SU-DHL-6 (cell line): ENCODE measurements around the gene NACC2.

ENCODE experiments used
- H2AFZ ChIP-seq: fragments of 200-600 bp; sonication (generic); 2 replicates; pipeline ENCODE4 v1.6.1; 2014; ENCODE audit warnings: low read depth, mild to moderate bottlenecking, moderate library complexity, mixed read lengths, antibody characterized with exemption, low read length; ENCODE audit not compliant: severe bottlenecking
- H3F3A ChIP-seq: fragments of 200-600 bp; shearing (Covaris generic); 2 replicates; pipeline ENCODE4 v1.6.0; 2016; ENCODE audit warnings: antibody characterized with exemption, mild to moderate bottlenecking; ENCODE audit not compliant: insufficient read depth
- H3K27ac ChIP-seq: fragments of 200-600 bp; sonication (generic); 2 replicates; pipeline ENCODE4 v1.5.1; 2016; ENCODE audit warnings: low read depth, mild to moderate bottlenecking, low read length, moderate library complexity, mixed read lengths
- H3K27me3 ChIP-seq: fragments of 200-600 bp; sonication (generic), shearing (Covaris generic); 2 replicates; pipeline ENCODE4 v1.6.0; 2014; ENCODE audit warnings: mild to moderate bottlenecking, low read length
- H3K36me3 ChIP-seq: fragments of 200-600 bp; sonication (generic); 2 replicates; pipeline ENCODE4 v1.6.1; 2014; ENCODE audit warnings: mild to moderate bottlenecking, low read length, mixed read lengths
- H3K4me2 ChIP-seq: fragments of 300-600, 200-600 bp; shearing (Covaris generic), sonication (generic); 2 replicates; pipeline ENCODE4 v1.6.0; 2014; ENCODE audit warnings: low read length, low read depth, mild to moderate bottlenecking; ENCODE audit not compliant: poor library complexity, severe bottlenecking
- H3K4me3 ChIP-seq: fragments of 200-600 bp; sonication (generic); 2 replicates; pipeline ENCODE4 v1.5.1; 2014; ENCODE audit warnings: antibody characterized with exemption, low read length, mild to moderate bottlenecking, mixed read lengths; ENCODE audit not compliant: insufficient read depth, poor library complexity, severe bottlenecking
- H3K79me2 ChIP-seq: fragments of 200-600 bp; sonication (generic); 2 replicates; pipeline ENCODE4 v1.6.1; 2014; ENCODE audit warnings: mild to moderate bottlenecking, low read length, moderate library complexity; ENCODE audit not compliant: insufficient read depth
- H3K9ac ChIP-seq: fragments of 200-600 bp; sonication (generic); 2 replicates; pipeline ENCODE4 v1.7.0; 2014; ENCODE audit warnings: mild to moderate bottlenecking, low read length
- H3K9me2 ChIP-seq: fragments of 200-600 bp; sonication (generic); replicated peaks from 2 replicates; pipeline ENCODE4 v1.6.1; 2014; ENCODE audit warnings: low read length; ENCODE audit not compliant: insufficient read depth
- H3K9me3 ChIP-seq: fragments of 200-600 bp; sonication (generic); 2 replicates; pipeline ENCODE4 v1.6.1; 2014; ENCODE audit warnings: low read length, mixed read lengths; ENCODE audit not compliant: insufficient read depth
- H4K20me1 ChIP-seq: fragments of 200-600 bp; sonication (generic); 2 replicates; pipeline ENCODE4 v1.6.1; 2014; ENCODE audit warnings: low read depth, mild to moderate bottlenecking, antibody characterized with exemption, low read length, moderate library complexity, mixed read lengths
- CTCF ChIP-seq: fragments of 200-600 bp; sonication (generic); IDR thresholded peaks from one replicate; pipeline ENCODE4 v1.5.1; 2017; ENCODE audit warnings: antibody characterized with exemption, mild to moderate bottlenecking, low read length, moderate library complexity; ENCODE audit not compliant: insufficient read depth, poor library complexity, severe bottlenecking
- EZH2phosphoT487 ChIP-seq: fragments of 200-600 bp; sonication (generic), shearing (Covaris generic); conservative IDR thresholded peaks from 2 replicates; pipeline ENCODE4 v1.6.1; 2018; ENCODE audit warnings: mild to moderate bottlenecking, antibody characterized with exemption, low read length, moderate library complexity, mixed read lengths

The NACC2 gene

GRCh38 chr9:136052472-136052880 lies 42.6 kb downstream of the NACC2 start:
- no peak overlapping the region for H3K4me2 ChIP-seq
- no peaks in the 10 kb centered on the region for H3K79me2 ChIP-seq
- H3K9ac ChIP-seq, result no peak overlapping the region
- no peaks in the 10 kb centered on the region for H3K9me2 ChIP-seq
- no peak overlapping the region for H3K27ac ChIP-seq
- H2AFZ ChIP-seq, result no peak overlapping the region
- no peak for TF ChIP-seq EZH2phosphoT487
- TF ChIP-seq CTCF, result no peak
- H4K20me1 ChIP-seq, result no peaks in the 10 kb centered on the region
- no peaks in the 10 kb centered on the region for H3K9me3 ChIP-seq
- no peaks in the 10 kb centered on the region for H3K27me3 ChIP-seq
- H3F3A ChIP-seq, result no peaks in the 10 kb centered on the region
- no peaks in the 10 kb centered on the region for H3K36me3 ChIP-seq
- no peak overlapping the region for H3K4me3 ChIP-seq

- Histone ChIP-seq H3K4me2 (no peak overlapping the region), H3K9me2 (no peaks in the 10 kb centered on the region), H3K4me3 (no peak overlapping the region), H3K27me3 (no peaks in the 10 kb centered on the region), H3K79me2 (no peaks in the 10 kb centered on the region), H3F3A (no peaks in the 10 kb centered on the region), H3K36me3 (no peaks in the 10 kb centered on the region), H3K27ac (no peak overlapping the region), H4K20me1 (no peaks in the 10 kb centered on the region), H2AFZ (no peak overlapping the region), H3K9me3 (no peaks in the 10 kb centered on the region), H3K9ac (no peak overlapping the region)
- TF ChIP-seq CTCF, result no peak
- no peak for TF ChIP-seq EZH2phosphoT487
Measured at GRCh38 chr9:136051837-136052471, 43.1 kb downstream of the NACC2 start.

GRCh38 chr9:136051453-136051836 lies 43.6 kb downstream of the NACC2 start:
- Histone ChIP-seq H3K27me3 (no peaks in the 10 kb centered on the region), H3K4me2 (no peak overlapping the region), H3K9me2 (no peaks in the 10 kb centered on the region), H3F3A (no peaks in the 10 kb centered on the region), H3K9me3 (no peaks in the 10 kb centered on the region), H3K79me2 (no peaks in the 10 kb centered on the region), H4K20me1 (no peaks in the 10 kb centered on the region), H2AFZ (no peak overlapping the region), H3K9ac (no peak overlapping the region), H3K36me3 (no peaks in the 10 kb centered on the region), H3K4me3 (no peak overlapping the region), H3K27ac (no peak overlapping the region)
- TF ChIP-seq CTCF, result no peak
- TF ChIP-seq EZH2phosphoT487, result no peak
